GM12892 (cell line): ENCODE results near the gene MFNG.

Experiments
- POLR2A ChIP-seq: IDR thresholded peaks from 2 replicates; pipeline ENCODE4 v1.6.1; 2011; ENCODE audit warnings: low read depth, low read length, control low read depth
- TAF1 ChIP-seq: IDR thresholded peaks from 2 replicates; pipeline ENCODE4 v1.6.1; 2011; ENCODE audit warnings: low read depth, mild to moderate bottlenecking, control low read depth, low read length, borderline replicate concordance

DNA sequence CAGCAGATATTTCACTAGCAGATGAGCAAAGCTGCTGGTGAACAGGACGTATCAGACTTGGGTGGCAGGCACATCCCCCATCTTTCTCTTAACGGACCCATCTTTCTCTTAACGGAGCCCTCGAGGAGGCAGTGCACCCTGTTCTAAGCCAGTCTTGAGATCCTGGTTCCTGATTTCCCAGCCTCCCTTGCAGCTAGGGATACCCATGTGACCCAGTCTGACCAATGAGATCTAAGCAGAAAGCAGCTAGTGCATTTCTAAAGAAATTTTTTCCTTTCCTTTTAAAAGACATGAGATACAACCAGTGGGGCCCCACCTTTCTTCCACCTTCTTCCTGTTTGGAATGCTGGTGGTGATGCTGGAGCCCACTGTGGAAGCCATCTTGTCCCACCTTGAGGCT is 45.3 kb downstream of the MFNG start:
- TF ChIP-seq POLR2A (no peak), TAF1 (no peak)
